ENCODE measurements around the gene GTPBP2.

Gene GTPBP2

DNA sequence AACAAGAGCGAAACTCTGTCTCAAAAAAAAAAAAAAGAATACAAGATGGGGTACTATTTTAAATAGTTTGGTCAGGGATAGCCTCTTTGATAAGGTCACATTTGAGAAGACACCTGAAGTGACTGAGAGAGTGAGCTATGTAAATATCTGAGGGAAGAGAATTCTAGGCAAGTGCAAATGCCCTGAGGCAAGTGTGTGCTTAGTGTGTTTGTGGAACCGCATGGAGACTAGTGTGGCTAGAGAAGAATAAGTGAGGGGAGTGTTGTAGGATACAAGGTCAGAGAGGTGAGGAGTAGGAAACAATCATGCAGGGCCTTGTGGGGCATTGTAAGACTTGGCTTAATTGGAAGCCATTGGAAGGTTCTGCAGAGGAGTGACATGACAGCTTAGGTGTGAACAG lies 19.2 kb upstream of the GTPBP2 start:
- TF ChIP-seq GABPA (IDR thresholded peaks at IDR 0.05; ENCODE audit: low read depth) = no peak
- Histone ChIP-seq H3K4me3 (replicated peaks; ENCODE audit: insufficient read depth, low read length) (no peak overlapping the region), H3K27me3 (ENCODE audit: insufficient read depth, poor library complexity, severe bottlenecking) (no peaks in the 10 kb centered on the region), H3K27ac (replicated peaks) (no peak overlapping the region)
- no peak for DNase-seq (ENCODE audit: low read depth in 1 of 2, low spot score in 1 of 2)

DNA sequence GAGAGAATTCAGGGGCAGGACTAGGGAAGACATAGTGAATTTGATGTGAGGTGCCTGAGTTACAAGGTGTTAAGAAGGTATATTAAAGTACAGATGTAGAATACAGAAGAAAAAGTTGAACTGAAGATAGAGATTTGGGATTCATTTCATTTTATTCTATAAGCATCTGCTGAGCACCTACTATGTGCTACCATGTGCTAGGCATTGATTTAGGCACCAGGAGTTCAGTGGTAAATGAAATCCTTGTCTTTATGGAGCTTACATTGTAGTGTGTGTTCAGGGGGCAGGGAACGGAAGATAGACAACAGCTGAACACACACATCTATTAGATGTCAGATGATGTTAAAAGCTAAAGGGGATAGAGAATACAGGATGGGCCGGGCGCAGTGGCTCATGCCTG lies 18.5 kb upstream of the GTPBP2 start:
- no peak for TF ChIP-seq GABPA (IDR thresholded peaks at IDR 0.05; ENCODE audit: low read depth)
- TF ChIP-seq, protein P1, sequence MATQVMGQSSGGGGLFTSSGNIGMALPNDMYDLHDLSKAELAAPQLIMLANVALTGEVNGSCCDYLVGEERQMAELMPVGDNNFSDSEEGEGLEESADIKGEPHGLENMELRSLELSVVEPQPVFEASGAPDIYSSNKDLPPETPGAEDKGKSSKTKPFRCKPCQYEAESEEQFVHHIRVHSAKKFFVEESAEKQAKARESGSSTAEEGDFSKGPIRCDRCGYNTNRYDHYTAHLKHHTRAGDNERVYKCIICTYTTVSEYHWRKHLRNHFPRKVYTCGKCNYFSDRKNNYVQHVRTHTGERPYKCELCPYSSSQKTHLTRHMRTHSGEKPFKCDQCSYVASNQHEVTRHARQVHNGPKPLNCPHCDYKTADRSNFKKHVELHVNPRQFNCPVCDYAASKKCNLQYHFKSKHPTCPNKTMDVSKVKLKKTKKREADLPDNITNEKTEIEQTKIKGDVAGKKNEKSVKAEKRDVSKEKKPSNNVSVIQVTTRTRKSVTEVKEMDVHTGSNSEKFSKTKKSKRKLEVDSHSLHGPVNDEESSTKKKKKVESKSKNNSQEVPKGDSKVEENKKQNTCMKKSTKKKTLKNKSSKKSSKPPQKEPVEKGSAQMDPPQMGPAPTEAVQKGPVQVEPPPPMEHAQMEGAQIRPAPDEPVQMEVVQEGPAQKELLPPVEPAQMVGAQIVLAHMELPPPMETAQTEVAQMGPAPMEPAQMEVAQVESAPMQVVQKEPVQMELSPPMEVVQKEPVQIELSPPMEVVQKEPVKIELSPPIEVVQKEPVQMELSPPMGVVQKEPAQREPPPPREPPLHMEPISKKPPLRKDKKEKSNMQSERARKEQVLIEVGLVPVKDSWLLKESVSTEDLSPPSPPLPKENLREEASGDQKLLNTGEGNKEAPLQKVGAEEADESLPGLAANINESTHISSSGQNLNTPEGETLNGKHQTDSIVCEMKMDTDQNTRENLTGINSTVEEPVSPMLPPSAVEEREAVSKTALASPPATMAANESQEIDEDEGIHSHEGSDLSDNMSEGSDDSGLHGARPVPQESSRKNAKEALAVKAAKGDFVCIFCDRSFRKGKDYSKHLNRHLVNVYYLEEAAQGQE (IDR thresholded peaks at IDR 0.05; ENCODE audit: insufficient replicate concordance, low read depth) = no peak
- TF ChIP-seq POLR2AphosphoS5 (IDR thresholded peaks at IDR 0.05; ENCODE audit: low read depth) = no peak
- TF ChIP-seq, protein P2, sequence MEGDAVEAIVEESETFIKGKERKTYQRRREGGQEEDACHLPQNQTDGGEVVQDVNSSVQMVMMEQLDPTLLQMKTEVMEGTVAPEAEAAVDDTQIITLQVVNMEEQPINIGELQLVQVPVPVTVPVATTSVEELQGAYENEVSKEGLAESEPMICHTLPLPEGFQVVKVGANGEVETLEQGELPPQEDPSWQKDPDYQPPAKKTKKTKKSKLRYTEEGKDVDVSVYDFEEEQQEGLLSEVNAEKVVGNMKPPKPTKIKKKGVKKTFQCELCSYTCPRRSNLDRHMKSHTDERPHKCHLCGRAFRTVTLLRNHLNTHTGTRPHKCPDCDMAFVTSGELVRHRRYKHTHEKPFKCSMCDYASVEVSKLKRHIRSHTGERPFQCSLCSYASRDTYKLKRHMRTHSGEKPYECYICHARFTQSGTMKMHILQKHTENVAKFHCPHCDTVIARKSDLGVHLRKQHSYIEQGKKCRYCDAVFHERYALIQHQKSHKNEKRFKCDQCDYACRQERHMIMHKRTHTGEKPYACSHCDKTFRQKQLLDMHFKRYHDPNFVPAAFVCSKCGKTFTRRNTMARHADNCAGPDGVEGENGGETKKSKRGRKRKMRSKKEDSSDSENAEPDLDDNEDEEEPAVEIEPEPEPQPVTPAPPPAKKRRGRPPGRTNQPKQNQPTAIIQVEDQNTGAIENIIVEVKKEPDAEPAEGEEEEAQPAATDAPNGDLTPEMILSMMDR (IDR thresholded peaks at IDR 0.05; ENCODE audit: insufficient read depth, low read length) = no peak
- no peak for TF ChIP-seq SPI1 (IDR thresholded peaks at IDR 0.05; ENCODE audit: borderline replicate concordance, low read depth)
- Histone ChIP-seq H3K27me3 (ENCODE audit: insufficient read depth, poor library complexity, severe bottlenecking) (no peaks in the 10 kb centered on the region), H3K27ac (replicated peaks) (no peak overlapping the region), H3K4me3 (replicated peaks; ENCODE audit: insufficient read depth, low read length) (no peak overlapping the region)
- no peak for DNase-seq (ENCODE audit: low read depth in 1 of 2, low spot score in 1 of 2)

DNA sequence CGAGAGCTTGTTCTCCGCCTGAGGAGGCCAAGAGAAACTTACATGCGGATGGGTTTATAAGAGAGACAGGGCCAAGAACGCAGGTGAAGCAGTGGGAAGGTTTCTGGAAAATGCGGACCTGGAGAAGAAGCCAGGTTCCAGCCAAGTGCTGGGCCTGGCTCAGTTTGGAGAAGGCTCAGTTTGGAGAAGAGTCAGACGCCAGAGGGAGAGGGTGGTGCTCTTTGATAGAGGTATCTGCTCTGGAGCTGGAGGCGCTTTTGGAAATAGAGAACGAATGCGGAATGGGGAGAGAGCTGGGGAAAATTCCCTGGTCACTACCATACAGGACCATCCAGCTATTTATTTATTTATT lies 16.5 kb upstream of the GTPBP2 start:
- no peaks in the 10 kb centered on the region for H3K27me3 ChIP-seq (ENCODE audit: insufficient read depth, poor library complexity, severe bottlenecking)

DNA sequence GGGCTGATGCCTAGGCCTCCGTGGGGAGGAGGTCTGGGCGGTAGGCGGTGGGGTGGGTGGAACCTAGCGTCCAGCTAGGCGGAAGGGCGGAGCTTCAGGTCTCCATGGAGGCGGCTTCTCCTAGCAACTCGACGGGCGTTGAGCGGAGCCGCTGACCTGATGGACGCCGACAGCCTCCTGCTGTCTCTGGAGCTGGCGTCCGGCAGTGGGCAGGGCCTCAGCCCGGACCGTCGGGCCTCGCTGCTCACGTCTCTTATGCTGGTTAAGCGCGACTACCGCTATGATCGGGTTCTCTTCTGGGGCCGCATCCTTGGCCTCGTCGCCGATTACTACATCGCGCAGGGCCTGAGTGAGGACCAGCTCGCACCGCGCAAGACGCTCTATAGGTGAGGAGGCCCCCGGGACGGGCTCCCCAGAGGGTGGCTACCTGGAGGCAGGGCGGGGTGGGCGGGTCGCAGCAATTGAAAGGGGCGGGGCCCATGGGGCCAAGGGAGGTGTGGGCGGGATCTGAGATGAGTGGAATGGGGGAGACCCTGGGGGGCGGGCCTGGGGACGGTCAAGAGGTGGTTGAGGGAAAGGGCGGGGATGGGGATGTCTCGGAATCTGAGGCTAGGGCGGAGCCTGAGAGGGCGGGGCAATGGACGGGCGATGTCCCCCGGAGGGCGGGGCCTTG lies 16.0 kb upstream of the GTPBP2 start, which contains the start of gene RSPH9:
TSS of gene RSPH9 (plus strand) at position 97 of the 673 bp plus-strand sequence. CDS start at position 160, 63 bp downstream.
- no peak for DNase-seq (ENCODE audit: low read depth in 1 of 2, low spot score in 1 of 2)
- H3K4me3 ChIP-seq (replicated peaks; ENCODE audit: insufficient read depth, low read length) = no peak within 1 kb of the TSS
- no peak for TF ChIP-seq POLR2AphosphoS5 (IDR thresholded peaks at IDR 0.05; ENCODE audit: low read depth)
- H3K27ac ChIP-seq (replicated peaks) = no peak within 1 kb of the TSS
- H3K27me3 ChIP-seq (ENCODE audit: insufficient read depth, poor library complexity, severe bottlenecking) = no peaks in the 10 kb centered on the region

More for the DNA sequence above, 16.5 kb upstream of the GTPBP2 start:
- no peak for DNase-seq (ENCODE audit: low read depth in 1 of 2, low spot score in 1 of 2)
- Histone ChIP-seq H3K4me3 (replicated peaks; ENCODE audit: insufficient read depth, low read length) (no peak overlapping the region), H3K27ac (replicated peaks) (no peak overlapping the region)
- TF ChIP-seq SPI1 (IDR thresholded peaks at IDR 0.05; ENCODE audit: borderline replicate concordance, low read depth) (no peak), GABPA (IDR thresholded peaks at IDR 0.05; ENCODE audit: low read depth) (no peak), POLR2AphosphoS5 (IDR thresholded peaks at IDR 0.05; ENCODE audit: low read depth) (no peak)

DNA sequence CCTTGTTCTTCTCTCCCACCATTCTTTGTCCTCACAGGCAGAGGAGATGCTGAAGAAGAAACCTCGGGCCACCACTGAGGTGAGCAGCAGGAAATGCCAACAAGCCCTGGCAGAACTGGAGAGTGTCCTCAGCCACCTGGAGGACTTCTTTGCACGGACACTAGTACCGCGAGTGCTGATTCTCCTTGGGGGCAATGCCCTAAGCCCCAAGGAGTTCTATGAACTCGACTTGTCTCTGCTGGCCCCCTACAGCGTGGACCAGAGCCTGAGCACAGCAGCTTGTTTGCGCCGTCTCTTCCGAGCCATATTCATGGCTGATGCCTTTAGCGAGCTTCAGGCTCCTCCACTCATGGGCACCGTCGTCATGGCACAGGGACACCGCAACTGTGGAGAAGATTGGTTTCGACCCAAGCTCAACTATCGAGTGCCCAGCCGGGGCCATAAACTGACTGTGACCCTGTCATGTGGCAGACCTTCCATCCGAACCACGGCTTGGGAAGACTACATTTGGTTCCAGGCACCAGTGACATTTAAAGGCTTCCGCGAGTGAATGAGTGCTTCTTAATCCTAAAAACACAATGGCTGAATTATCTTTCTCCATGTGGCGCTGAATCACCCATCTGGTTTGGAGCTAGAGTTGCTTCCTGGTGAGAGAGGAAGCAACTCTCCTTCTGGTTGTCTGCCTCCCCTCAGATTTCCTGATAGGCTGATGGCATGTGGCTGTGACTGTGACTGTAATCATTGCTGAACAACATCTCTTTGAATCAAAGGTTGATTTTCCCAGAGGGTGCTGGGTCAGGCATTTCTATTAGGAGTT lies 11.1 kb upstream of the GTPBP2 start:
- H3K4me3 ChIP-seq (replicated peaks; ENCODE audit: insufficient read depth, low read length) = no peak overlapping the region
- no peak for TF ChIP-seq GABPA (IDR thresholded peaks at IDR 0.05; ENCODE audit: low read depth)
- H3K27me3 ChIP-seq (ENCODE audit: insufficient read depth, poor library complexity, severe bottlenecking) = no peaks in the 10 kb centered on the region
- no peak for DNase-seq (ENCODE audit: low read depth in 1 of 2, low spot score in 1 of 2)
- no peak overlapping the region for H3K27ac ChIP-seq (replicated peaks)

DNA sequence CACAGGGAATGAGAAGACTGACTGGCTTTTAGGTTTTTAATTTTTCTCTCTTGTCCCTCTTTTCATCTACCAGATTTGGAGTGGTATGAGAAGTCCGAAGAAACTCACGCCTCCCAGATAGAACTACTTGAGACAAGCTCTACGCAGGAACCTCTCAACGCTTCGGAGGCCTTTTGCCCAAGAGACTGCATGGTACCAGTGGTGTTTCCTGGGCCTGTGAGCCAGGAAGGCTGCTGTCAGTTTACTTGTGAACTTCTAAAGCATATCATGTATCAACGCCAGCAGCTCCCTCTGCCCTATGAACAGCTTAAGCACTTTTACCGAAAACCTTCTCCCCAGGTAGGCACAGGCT lies 7.2 kb upstream of the GTPBP2 start:
- no peak for TF ChIP-seq GABPA (IDR thresholded peaks at IDR 0.05; ENCODE audit: low read depth)
- no peak for TF ChIP-seq POLR2AphosphoS5 (IDR thresholded peaks at IDR 0.05; ENCODE audit: low read depth)
- no peak for TF ChIP-seq SPI1 (IDR thresholded peaks at IDR 0.05; ENCODE audit: borderline replicate concordance, low read depth)
- TF ChIP-seq, protein P2 (IDR thresholded peaks at IDR 0.05; ENCODE audit: insufficient read depth, low read length) = no peak
- TF ChIP-seq, protein P1 (IDR thresholded peaks at IDR 0.05; ENCODE audit: insufficient replicate concordance, low read depth) = no peak
- DNase-seq (ENCODE audit: low read depth in 1 of 2, low spot score in 1 of 2) = peak in 1 of 2 experiments; percentile 11
- Histone ChIP-seq H3K27ac (replicated peaks) (peak overlapping the region; percentile 87), H3K4me3 (replicated peaks; ENCODE audit: insufficient read depth, low read length) (peak overlapping the region; percentile 83), H3K27me3 (ENCODE audit: insufficient read depth, poor library complexity, severe bottlenecking) (no peaks in the 10 kb centered on the region)

Measured in HL-60 (cell line).